Immature natural killer cell (primary cell): ENCODE measurements around the gene RCN2. TPM values are rescaled to one million over a fixed set of nuclear protein-coding genes. Genes with fewer than 3 reads are reported as not detected.

ENCODE experiments used
- DNase-seq, 3 donors: peaks; one replicate each; pipeline ENCODE4 v3.0.0; 2022; ENCODE audit warnings: mixed read lengths in 1 of 3
- H3K27ac Mint-ChIP-seq, 6 donors: one replicate each; pipeline ENCODE4 v1.8.0; 2020; ENCODE audit warnings: mixed read lengths in 6 of 6, mild to moderate bottlenecking in 5 of 6, inconsistent platforms in 4 of 6, moderate library complexity in 3 of 6
- H3K27me3 Mint-ChIP-seq, 3 donors: one replicate each; pipeline ENCODE4 v1.8.0; 2020 to 2021; ENCODE audit warnings: low read depth in 3 of 3, mild to moderate bottlenecking in 3 of 3, mixed read lengths in 3 of 3, moderate library complexity in 3 of 3, inconsistent platforms in 1 of 3
- H3K36me3 Mint-ChIP-seq, 3 donors: one replicate each; pipeline ENCODE4 v1.8.0; 2020; ENCODE audit warnings: mixed read lengths in 3 of 3, inconsistent platforms in 2 of 3, mild to moderate bottlenecking in 2 of 3
- H3K4me1 Mint-ChIP-seq, 2 donors: one replicate each; pipeline ENCODE4 v1.8.0; 2020; ENCODE audit warnings: inconsistent platforms in 2 of 2, mild to moderate bottlenecking in 2 of 2, mixed read lengths in 2 of 2, moderate library complexity in 1 of 2
- H3K4me3 Mint-ChIP-seq, 5 donors: one replicate each; pipeline ENCODE4 v1.8.0; 2020; ENCODE audit warnings: mild to moderate bottlenecking in 5 of 5, mixed read lengths in 5 of 5, inconsistent platforms in 3 of 5, moderate library complexity in 3 of 5
- H3K9me3 Mint-ChIP-seq, 6 donors: one replicate each; pipeline ENCODE4 v1.8.0; 2020; ENCODE audit warnings: mild to moderate bottlenecking in 6 of 6, mixed read lengths in 6 of 6, inconsistent platforms in 4 of 6, moderate library complexity in 3 of 6
- polyA plus RNA-seq, 3 donors: library from polyadenylated mRNA; unstranded; fragments of 300-500 nt; fragmentation: Illumina TruSeq; gene quantifications; one replicate each; pipeline ENCODE4 v1.2.3, GENCODE V29; 2021

RCN2 gene
- polyA plus RNA-seq, 3 donors from 2014 or later = 54.0 to 68.2 (median 64.1) TPM

GRCh38 chr15:76994971-76995945 is 63.7 kb downstream of the RCN2 start, which contains the start of gene PSTPIP1:
Gene PSTPIP1, plus strand, starts transcription at chr15:76995126. Its CDS starts 448 bp downstream, at chr15:76995574.
- DNase-seq = peak; percentile 64 to 68 (median 68)
- H3K27me3 Mint-ChIP-seq = peaks cover 0 to 6% (median under 1%) of the 10 kb centered on the region in 3 donors
- H3K4me1 Mint-ChIP-seq = peaks cover 65 to 66% of the 10 kb centered on the region in 2 donors
- peaks cover 3 to 4% (median 4%) of the 10 kb centered on the region in 3 donors for H3K36me3 Mint-ChIP-seq
- H3K9me3 Mint-ChIP-seq = no peaks in the 10 kb centered on the region
- H3K4me3 Mint-ChIP-seq = peak within 1 kb of the TSS; percentile 95 to 98 (median 98)
- peak within 1 kb of the TSS; percentile 87 to 96 (median 93) for H3K27ac Mint-ChIP-seq

GRCh38 chr15:76996076-76996525 is 64.6 kb downstream of the RCN2 start:
- H3K27ac Mint-ChIP-seq = peak overlapping the region; percentile 87 to 96 (median 93)
- peaks cover 0 to 4% (median 4%) of the 10 kb centered on the region in 3 donors for H3K36me3 Mint-ChIP-seq
- no peaks in the 10 kb centered on the region for H3K9me3 Mint-ChIP-seq
- H3K4me1 Mint-ChIP-seq = peaks cover 73 to 74% of the 10 kb centered on the region in 2 donors
- H3K27me3 Mint-ChIP-seq = peaks cover 0 to 3% (median 0%) of the 10 kb centered on the region in 3 donors
- H3K4me3 Mint-ChIP-seq = peak overlapping the region; percentile 95 to 98 (median 98)
- DNase-seq = no peak

GRCh38 chr15:76996526-76997401 is 65.2 kb downstream of the RCN2 start:
- Mint-ChIP-seq H3K27ac (peak overlapping the region; percentile 87 to 96 (median 92)), H3K4me1 (peaks cover 80% of the 10 kb centered on the region in 2 donors), H3K9me3 (no peaks in the 10 kb centered on the region), H3K36me3 (peaks cover 0 to 4% (median 4%) of the 10 kb centered on the region in 3 donors), H3K4me3 (peak overlapping the region; percentile 95 to 98 (median 98)), H3K27me3 (peaks cover 0 to 3% (median 1%) of the 10 kb centered on the region in 3 donors)
- DNase-seq = peak in 2 of 3 donors; percentile 38 to 39

- peak in 2 of 3 donors; percentile 40 to 56 for DNase-seq
- H3K36me3 Mint-ChIP-seq = peaks cover 0 to 7% (median 4%) of the 10 kb centered on the region in 3 donors
These were observed 67.2 kb downstream of the RCN2 start for GRCh38 chr15:76998663-76999285.

GRCh38 chr15:76999996-77000395 is 68.4 kb downstream of the RCN2 start:
- peaks cover 1 to 10% (median 2%) of the 10 kb centered on the region in 3 donors for H3K27me3 Mint-ChIP-seq
- peaks cover 91% of the 10 kb centered on the region in 2 donors for H3K4me1 Mint-ChIP-seq
- DNase-seq = no peak
- H3K9me3 Mint-ChIP-seq = no peaks in the 10 kb centered on the region
- H3K36me3 Mint-ChIP-seq = peaks cover 4 to 18% (median 5%) of the 10 kb centered on the region in 3 donors
- peak overlapping the region; percentile 71 to 96 (median 92) for H3K27ac Mint-ChIP-seq
- H3K4me3 Mint-ChIP-seq = peak overlapping the region; percentile 39 to 98 (median 98)

More at GRCh38 chr15:76998663-76999285, 67.2 kb downstream of the RCN2 start:
- Mint-ChIP-seq H3K4me3 (peak overlapping the region; percentile 95 to 98 (median 98)), H3K4me1 (peaks cover 90 to 91% of the 10 kb centered on the region in 2 donors), H3K27me3 (peaks cover 0 to 8% (median 1%) of the 10 kb centered on the region in 3 donors), H3K27ac (peak overlapping the region; percentile 87 to 96 (median 92)), H3K9me3 (no peaks in the 10 kb centered on the region)

GRCh38 chr15:77001351-77001750 is 69.8 kb downstream of the RCN2 start:
- peaks cover 1 to 10% (median 2%) of the 10 kb centered on the region in 3 donors for H3K27me3 Mint-ChIP-seq
- DNase-seq = no peak
- no peaks in the 10 kb centered on the region for H3K9me3 Mint-ChIP-seq
- H3K4me3 Mint-ChIP-seq = peak overlapping the region; percentile 54 to 88 (median 68)
- peak overlapping the region; percentile 90 to 98 (median 94) for H3K27ac Mint-ChIP-seq
- H3K4me1 Mint-ChIP-seq = peaks cover 96 to 97% of the 10 kb centered on the region in 2 donors
- H3K36me3 Mint-ChIP-seq = peaks cover 4 to 18% (median 5%) of the 10 kb centered on the region in 3 donors

GRCh38 chr15:77001966-77002365 is 70.4 kb downstream of the RCN2 start:
- no peak for DNase-seq
- Mint-ChIP-seq H3K9me3 (no peaks in the 10 kb centered on the region), H3K27me3 (peaks cover 1 to 10% (median 2%) of the 10 kb centered on the region in 3 donors), H3K4me3 (peak overlapping the region; percentile 75 to 88 (median 82)), H3K36me3 (peaks cover 4 to 18% (median 5%) of the 10 kb centered on the region in 3 donors), H3K4me1 (peaks cover 98 to 100% of the 10 kb centered on the region in 2 donors), H3K27ac (peak overlapping the region; percentile 92 to 98 (median 94))

GRCh38 chr15:77002436-77002835 is 70.9 kb downstream of the RCN2 start:
- H3K27ac Mint-ChIP-seq = peak overlapping the region; percentile 92 to 98 (median 94)
- peaks cover 1 to 10% (median 2%) of the 10 kb centered on the region in 3 donors for H3K27me3 Mint-ChIP-seq
- H3K9me3 Mint-ChIP-seq = no peaks in the 10 kb centered on the region
- peaks cover 4 to 18% (median 5%) of the 10 kb centered on the region in 3 donors for H3K36me3 Mint-ChIP-seq
- peak overlapping the region; percentile 75 to 88 (median 82) for H3K4me3 Mint-ChIP-seq
- no peak for DNase-seq
- H3K4me1 Mint-ChIP-seq = peaks cover 98% of the 10 kb centered on the region in 2 donors

- DNase-seq = peak; percentile 74 to 77 (median 74)
- Mint-ChIP-seq H3K27me3 (peaks cover 2 to 10% (median 3%) of the 10 kb centered on the region in 3 donors), H3K4me1 (peaks cover 94 to 96% of the 10 kb centered on the region in 2 donors), H3K4me3 (peak overlapping the region; percentile 75 to 88 (median 82)), H3K9me3 (no peaks in the 10 kb centered on the region), H3K27ac (peak overlapping the region; percentile 92 to 98 (median 94)), H3K36me3 (peaks cover 4 to 18% (median 5%) of the 10 kb centered on the region in 3 donors)
These were observed 71.7 kb downstream of the RCN2 start for GRCh38 chr15:77002954-77003912.
